Right renal pelvis (tissue), 4 donors: ENCODE data around the gene NKAIN2. TPM values are rescaled to one million over a fixed set of nuclear protein-coding genes. Genes with fewer than 3 reads are reported as not detected.

Experiments
- DNase-seq, 4 donors: peaks; one replicate each; pipeline ENCODE4 v3.0.0-alpha.2; 2013; ENCODE audit warnings: low read depth in 4 of 4, low spot score in 3 of 4, missing footprints in 1 of 4
- polyA plus RNA-seq, 4 donors: library from polyadenylated mRNA; unstranded; fragments of 120-200 nt; gene quantifications; one replicate each; pipeline ENCODE4 v1.2.1, GENCODE V29; 2013; ENCODE audit not compliant: insufficient read length in 4 of 4

NKAIN2 gene
- polyA plus RNA-seq, 4 donors = 16.1 to 34.6 (median 23.6) TPM

GRCh38 chr6:124470803-124471202, 667.1 kb downstream of the NKAIN2 start:
- DNase-seq = no peak

GRCh38 chr6:124475176-124475575, 671.5 kb downstream of the NKAIN2 start:
- no peak for DNase-seq

GRCh38 chr6:124478906-124479305, 675.2 kb downstream of the NKAIN2 start:
- DNase-seq = no peak

- no peak for DNase-seq
These were observed 676.3 kb downstream of the NKAIN2 start for GRCh38 chr6:124479991-124480430.

- no peak for DNase-seq
These were observed 678.4 kb downstream of the NKAIN2 start for GRCh38 chr6:124482071-124482491.

- DNase-seq = no peak
These were observed 684.2 kb downstream of the NKAIN2 start for GRCh38 chr6:124487623-124488431.

GRCh38 chr6:124490122-124490521, 686.5 kb downstream of the NKAIN2 start:
- DNase-seq = no peak

GRCh38 chr6:124493259-124493658, 689.6 kb downstream of the NKAIN2 start:
- no peak for DNase-seq

GRCh38 chr6:124494956-124495664, 691.4 kb downstream of the NKAIN2 start:
- DNase-seq = no peak

GRCh38 chr6:124495665-124496190, 692.1 kb downstream of the NKAIN2 start:
- no peak for DNase-seq

GRCh38 chr6:124496334-124496733, 692.7 kb downstream of the NKAIN2 start:
- no peak for DNase-seq

GRCh38 chr6:124512431-124512830, 708.8 kb downstream of the NKAIN2 start:
- no peak for DNase-seq

- no peak for DNase-seq
These were observed 713.7 kb downstream of the NKAIN2 start for GRCh38 chr6:124517339-124517738.

GRCh38 chr6:124520514-124520913, 716.8 kb downstream of the NKAIN2 start:
- no peak for DNase-seq

- DNase-seq = no peak
These were observed 718.7 kb downstream of the NKAIN2 start for GRCh38 chr6:124522335-124522734.

- no peak for DNase-seq
These were observed 721.0 kb downstream of the NKAIN2 start for GRCh38 chr6:124524491-124525200.

- DNase-seq = no peak
These were observed 727.3 kb downstream of the NKAIN2 start for GRCh38 chr6:124530926-124531325.

- DNase-seq = no peak
These were observed 731.6 kb downstream of the NKAIN2 start for GRCh38 chr6:124535299-124535698.

- no peak for DNase-seq
These were observed 732.1 kb downstream of the NKAIN2 start for GRCh38 chr6:124535746-124536145.

- no peak for DNase-seq
These were observed 732.6 kb downstream of the NKAIN2 start for GRCh38 chr6:124536157-124536841.

GRCh38 chr6:124536842-124537191, 733.2 kb downstream of the NKAIN2 start:
- no peak for DNase-seq
